ENCODE measurements around the gene EHHADH. TPM values are rescaled to one million over a fixed set of nuclear protein-coding genes. Genes with fewer than 3 reads are reported as not detected.
"Not testable (repeated sequence)": the region's sequence is repeated elsewhere in the genome, so short reads cannot be mapped to it uniquely, and the experiment has no call there.

The EHHADH gene
- total RNA-seq, 2 donors from 2014 or later: 4.0 to 17.9 TPM

GRCh38 chr3:185250247-185250646 lies 3.6 kb downstream of the EHHADH start:
- Histone ChIP-seq H3K4me3 (no peak overlapping the region), H3K27me3 (replicated peaks; ENCODE audit: insufficient read depth) (no peaks in the 10 kb centered on the region), H3K4me1 (replicated peaks) (no peaks in the 10 kb centered on the region), H3K36me3 (no peaks in the 10 kb centered on the region), H3K9me3 (no peaks in the 10 kb centered on the region), H3K27ac (no peak overlapping the region)
- TF ChIP-seq POLR2AphosphoS5 (IDR thresholded peaks at IDR 0.05) (no peak), POLR2A (IDR thresholded peaks at IDR 0.05) (no peak)
- TF ChIP-seq, protein P1, sequence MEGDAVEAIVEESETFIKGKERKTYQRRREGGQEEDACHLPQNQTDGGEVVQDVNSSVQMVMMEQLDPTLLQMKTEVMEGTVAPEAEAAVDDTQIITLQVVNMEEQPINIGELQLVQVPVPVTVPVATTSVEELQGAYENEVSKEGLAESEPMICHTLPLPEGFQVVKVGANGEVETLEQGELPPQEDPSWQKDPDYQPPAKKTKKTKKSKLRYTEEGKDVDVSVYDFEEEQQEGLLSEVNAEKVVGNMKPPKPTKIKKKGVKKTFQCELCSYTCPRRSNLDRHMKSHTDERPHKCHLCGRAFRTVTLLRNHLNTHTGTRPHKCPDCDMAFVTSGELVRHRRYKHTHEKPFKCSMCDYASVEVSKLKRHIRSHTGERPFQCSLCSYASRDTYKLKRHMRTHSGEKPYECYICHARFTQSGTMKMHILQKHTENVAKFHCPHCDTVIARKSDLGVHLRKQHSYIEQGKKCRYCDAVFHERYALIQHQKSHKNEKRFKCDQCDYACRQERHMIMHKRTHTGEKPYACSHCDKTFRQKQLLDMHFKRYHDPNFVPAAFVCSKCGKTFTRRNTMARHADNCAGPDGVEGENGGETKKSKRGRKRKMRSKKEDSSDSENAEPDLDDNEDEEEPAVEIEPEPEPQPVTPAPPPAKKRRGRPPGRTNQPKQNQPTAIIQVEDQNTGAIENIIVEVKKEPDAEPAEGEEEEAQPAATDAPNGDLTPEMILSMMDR (IDR thresholded peaks at IDR 0.05): no peak
- DNase-seq (ENCODE audit: low spot score): no peak
- intact Hi-C loops (cut with DNase I): no loop called here

DNA sequence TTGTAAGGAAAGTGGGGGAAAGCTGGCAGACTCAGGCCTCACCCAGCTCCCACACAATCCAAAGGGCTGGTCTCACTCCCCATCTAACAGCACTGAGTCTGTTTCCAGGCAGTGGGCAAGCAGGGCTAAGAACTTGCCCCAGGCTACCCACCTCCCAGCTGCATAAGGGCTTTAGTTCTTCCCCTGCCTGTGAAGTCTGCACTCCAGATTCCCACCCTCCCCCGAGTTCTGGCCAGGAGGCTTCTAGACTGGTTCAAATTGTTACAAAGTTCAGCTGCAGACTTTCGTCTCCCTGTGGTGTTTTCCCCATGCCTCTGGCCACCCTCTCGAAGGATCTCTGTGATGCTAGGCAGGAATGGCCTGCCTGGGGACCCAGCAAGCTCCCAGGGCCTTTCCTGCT lies 11.2 kb downstream of the EHHADH start:
- intact Hi-C loops (cut with DNase I): no loop called here
- Histone ChIP-seq H3K27ac (no peak overlapping the region), H3K4me1 (replicated peaks) (no peaks in the 10 kb centered on the region), H3K4me3 (no peak overlapping the region), H3K36me3 (no peaks in the 10 kb centered on the region), H3K27me3 (replicated peaks; ENCODE audit: insufficient read depth) (no peaks in the 10 kb centered on the region), H3K9me3 (no peaks in the 10 kb centered on the region)
- WGBS: 85% methylated on average over 3 of the region's 3 CpGs
- TF ChIP-seq POLR2A (IDR thresholded peaks at IDR 0.05) (no peak), POLR2AphosphoS5 (IDR thresholded peaks at IDR 0.05) (no peak)
- TF ChIP-seq, protein P1 (IDR thresholded peaks at IDR 0.05): no peak
- no peak for DNase-seq (ENCODE audit: low spot score)

GRCh38 chr3:185236969-185237368 lies 16.9 kb downstream of the EHHADH start:
- no peak overlapping the region for H3K4me3 ChIP-seq
- H3K9me3 ChIP-seq: no peaks in the 10 kb centered on the region
- H3K4me1 ChIP-seq (replicated peaks): no peaks in the 10 kb centered on the region
- intact Hi-C loops (cut with DNase I): no loop called here
- H3K27ac ChIP-seq: no peak overlapping the region
- no peak for DNase-seq (ENCODE audit: low spot score)
- no peaks in the 10 kb centered on the region for H3K27me3 ChIP-seq (replicated peaks; ENCODE audit: insufficient read depth)
- H3K36me3 ChIP-seq: no peaks in the 10 kb centered on the region
- no peak for TF ChIP-seq POLR2A (IDR thresholded peaks at IDR 0.05)
- TF ChIP-seq, protein P1 (IDR thresholded peaks at IDR 0.05): no peak
- TF ChIP-seq POLR2AphosphoS5 (IDR thresholded peaks at IDR 0.05): no peak

- H3K36me3 ChIP-seq: no peaks in the 10 kb centered on the region
- no peak overlapping the region for H3K27ac ChIP-seq
- no peak for DNase-seq (ENCODE audit: low spot score)
- no peaks in the 10 kb centered on the region for H3K27me3 ChIP-seq (replicated peaks; ENCODE audit: insufficient read depth)
- no peak overlapping the region for H3K4me3 ChIP-seq
- 97% methylated on average over 2 of the region's 2 CpGs for WGBS
- no peaks in the 10 kb centered on the region for H3K4me1 ChIP-seq (replicated peaks)
- H3K9me3 ChIP-seq: no peaks in the 10 kb centered on the region
- intact Hi-C loops (cut with DNase I): no loop called here
- no peak for TF ChIP-seq POLR2AphosphoS5 (IDR thresholded peaks at IDR 0.05)
- TF ChIP-seq, protein P1 (IDR thresholded peaks at IDR 0.05): no peak
- no peak for TF ChIP-seq POLR2A (IDR thresholded peaks at IDR 0.05)
These were observed 20.5 kb downstream of the EHHADH start for GRCh38 chr3:185233328-185233727.

- H3K27me3 ChIP-seq (replicated peaks; ENCODE audit: insufficient read depth); DNase-seq (ENCODE audit: low spot score); H3K4me3 ChIP-seq; H3K9me3 ChIP-seq; H3K27ac ChIP-seq; H3K36me3 ChIP-seq; intact Hi-C loops (cut with DNase I); H3K4me1 ChIP-seq (replicated peaks): not testable (repeated sequence)
- 90% methylated on average over 1 of the region's 1 CpG for WGBS
These were observed 27.3 kb downstream of the EHHADH start for GRCh38 chr3:185226526-185226925.
